Endodermal cell (in vitro differentiated cells): ENCODE results near the gene DGCR2. TPM values are rescaled to one million over a fixed set of nuclear protein-coding genes. Genes with fewer than 3 reads are reported as not detected.

ENCODE experiments used
- DNase-seq: peaks from one replicate; pipeline ENCODE4 v3.0.0-alpha.2; 2017
- H3K27ac ChIP-seq: 2 replicates; pipeline ENCODE4 v1.5.1; 2013; ENCODE audit warnings: mild to moderate bottlenecking, low read depth, low read length, moderate library complexity
- H3K27me3 ChIP-seq: 2 replicates; pipeline ENCODE4 v1.6.1; 2013; ENCODE audit warnings: mild to moderate bottlenecking, low read length, moderate library complexity; ENCODE audit not compliant: insufficient read depth, control insufficient read depth, poor library complexity, severe bottlenecking
- H3K36me3 ChIP-seq: 2 replicates; pipeline ENCODE4 v1.7.0; 2013; ENCODE audit warnings: mild to moderate bottlenecking, low read length, moderate library complexity; ENCODE audit not compliant: control insufficient read depth, insufficient read depth
- H3K4me1 ChIP-seq: one replicate; pipeline ENCODE4 v1.7.0; 2013; ENCODE audit warnings: low read length; ENCODE audit not compliant: control insufficient read depth, insufficient read depth
- H3K4me3 ChIP-seq: 2 replicates; pipeline ENCODE4 v1.5.1; 2013; ENCODE audit warnings: mild to moderate bottlenecking, low read length, moderate library complexity
- H3K9ac ChIP-seq: 2 replicates; pipeline ENCODE4 v1.6.1; 2013; ENCODE audit warnings: mild to moderate bottlenecking, low read length, moderate library complexity; ENCODE audit not compliant: poor library complexity, severe bottlenecking; ENCODE audit errors: extremely low read depth
- H3K9me3 ChIP-seq: 2 replicates; pipeline ENCODE4 v1.6.1; 2013; ENCODE audit warnings: mild to moderate bottlenecking, low read length, moderate library complexity; ENCODE audit not compliant: control insufficient read depth
- H3K27ac Mint-ChIP-seq: 2 replicates; pipeline ENCODE4 v1.8.0; 2020; ENCODE audit warnings: mixed read lengths
- H3K27me3 Mint-ChIP-seq: 2 replicates; pipeline ENCODE4 v1.8.0; 2021; ENCODE audit warnings: mild to moderate bottlenecking, mixed read lengths; ENCODE audit not compliant: insufficient read depth
- H3K36me3 Mint-ChIP-seq: 2 replicates; pipeline ENCODE4 v1.8.0; 2020; ENCODE audit warnings: low read depth, mixed read lengths
- H3K4me1 Mint-ChIP-seq: 2 replicates; pipeline ENCODE4 v1.8.0; 2020; ENCODE audit warnings: mixed read lengths
- H3K4me3 Mint-ChIP-seq: 2 replicates; pipeline ENCODE4 v1.8.0; 2020; ENCODE audit warnings: mild to moderate bottlenecking, moderate library complexity, mixed read lengths
- H3K9me3 Mint-ChIP-seq: 2 replicates; pipeline ENCODE4 v1.8.0; 2020; ENCODE audit warnings: mild to moderate bottlenecking, mixed read lengths
- CTCF ChIP-seq: fragments of 200-600 bp; sonication (generic); conservative IDR thresholded peaks from 2 replicates; pipeline ENCODE4 v1.5.0; 2021; ENCODE audit warnings: antibody characterized with exemption, mild to moderate bottlenecking
- WGBS, 2 experiments: methylation state at CpG; one replicate each; pipeline versions ENCODE4 v1.1.5 to v1.1.7; 2013; ENCODE audit warnings: missing lambda C conversion rate in 2 of 2, mixed read lengths in 1 of 2; ENCODE audit not compliant: insufficient coverage in 1 of 2, insufficient read length in 1 of 2; 5-methylcytosine and 5-hydroxymethylcytosine counted together
- total RNA-seq, 2 donors: library from RNA; stranded (reverse); fragmentation: NEBNext Ultra II Directional in 1 of 2; extraction: Animal tissue kit (Norgen Biotek cat#: 25700) in 1 of 2; gene quantifications; 2 replicates in 1 of 2; 3 replicates in 1 of 2; pipeline ENCODE4 v1.2.1, GENCODE V29; 2021

Gene DGCR2
- total RNA-seq, 2 donors from 2014 or later: 54.6 to 62.9 TPM

GRCh38 chr22:19065298-19065859 lies 56.8 kb downstream of the DGCR2 start:
- Mint-ChIP-seq H3K27me3 (no peaks in the 10 kb centered on the region), H3K9me3 (no peaks in the 10 kb centered on the region), H3K36me3 (peaks cover 74% of the 10 kb centered on the region), H3K4me1 (no peaks in the 10 kb centered on the region), H3K27ac (no peak overlapping the region), H3K4me3 (no peak overlapping the region)
- Histone ChIP-seq H3K36me3 (peaks cover 78% of the 10 kb centered on the region), H3K9me3 (no peaks in the 10 kb centered on the region), H3K4me1 (no peaks in the 10 kb centered on the region), H3K27me3 (no peaks in the 10 kb centered on the region), H3K27ac (no peak overlapping the region), H3K9ac (no peak overlapping the region), H3K4me3 (no peak overlapping the region)
- DNase-seq: no peak
- TF ChIP-seq CTCF: no peak
- 92 to 100% methylated on average over 4 to 8 of the region's 8 CpGs for WGBS, 2 experiments

DNA sequence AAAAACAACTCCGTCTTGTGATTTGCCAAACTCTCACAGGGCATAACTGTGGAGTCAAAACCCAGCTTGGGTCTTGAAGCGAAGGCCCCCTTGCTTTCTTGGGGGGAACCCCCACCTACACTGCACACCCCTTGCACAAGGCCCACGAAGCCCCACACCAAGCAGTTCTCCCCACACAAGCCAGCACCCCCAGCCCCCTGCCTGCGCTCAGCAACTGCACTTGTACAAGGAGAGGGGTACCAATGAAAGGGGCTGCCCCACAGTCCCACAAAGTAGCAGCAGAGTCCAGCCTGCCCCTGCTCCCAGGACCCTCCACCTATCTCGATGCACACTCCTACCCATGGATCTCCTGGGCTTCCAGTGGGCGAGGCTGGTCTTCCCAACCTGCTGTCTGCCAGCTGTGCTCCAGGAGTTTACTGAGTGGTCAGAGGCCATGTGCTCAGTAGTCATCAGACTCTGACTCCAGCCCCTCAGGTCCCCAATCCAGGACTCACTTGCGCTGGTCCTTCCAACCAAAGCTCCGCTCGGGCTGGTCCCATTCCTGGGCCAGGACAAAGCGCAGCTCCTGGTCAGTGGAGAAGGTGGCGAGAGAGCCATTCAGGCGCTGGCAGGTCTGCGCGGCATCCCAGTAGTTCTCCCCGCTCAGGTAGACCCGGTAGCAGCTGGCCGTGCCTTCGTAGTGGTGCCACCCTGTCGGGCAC lies 57.7 kb downstream of the DGCR2 start:
- 96 to 97% methylated on average over 14 to 19 of the region's 19 CpGs for WGBS, 2 experiments
- H3K27me3 Mint-ChIP-seq: no peaks in the 10 kb centered on the region

More for the DNA sequence above, 57.7 kb downstream of the DGCR2 start:
- no peak overlapping the region for H3K4me3 Mint-ChIP-seq
- no peak overlapping the region for H3K9ac ChIP-seq
- no peaks in the 10 kb centered on the region for H3K4me1 ChIP-seq
- DNase-seq: no peak
- H3K27ac Mint-ChIP-seq: no peak overlapping the region
- H3K27me3 ChIP-seq: no peaks in the 10 kb centered on the region
- H3K4me1 Mint-ChIP-seq: no peaks in the 10 kb centered on the region
- H3K9me3 Mint-ChIP-seq: no peaks in the 10 kb centered on the region
- no peak overlapping the region for H3K27ac ChIP-seq
- H3K4me3 ChIP-seq: no peak overlapping the region
- H3K36me3 Mint-ChIP-seq: peaks cover 71% of the 10 kb centered on the region
- no peaks in the 10 kb centered on the region for H3K9me3 ChIP-seq
- no peak for TF ChIP-seq CTCF
- H3K36me3 ChIP-seq: peaks cover 75% of the 10 kb centered on the region
